Vagina (tissue), 2 donors: ENCODE data around the gene CDH7. TPM values are rescaled to one million over a fixed set of nuclear protein-coding genes. Genes with fewer than 3 reads are reported as not detected.

ENCODE experiments used
- DNase-seq, 2 donors: peaks; one replicate each; pipeline ENCODE4 v3.0.0-alpha.2; 2017; ENCODE audit errors: extremely low spot score in 2 of 2
- H3K27ac ChIP-seq: fragments of 200-600 bp; sonication (generic); one replicate; pipeline ENCODE4 v1.5.1; 2019
- H3K27me3 ChIP-seq: fragments of 200-600 bp; sonication (generic); one replicate; pipeline ENCODE4 v1.5.1; 2019
- H3K36me3 ChIP-seq, 2 donors: fragments of 200-600 bp; sonication (generic); one replicate each; pipeline ENCODE4 v1.5.1; 2017 to 2019
- H3K4me1 ChIP-seq: fragments of 200-600 bp; sonication (generic); one replicate; pipeline ENCODE4 v1.5.1; 2019
- H3K4me3 ChIP-seq, 2 donors: fragments of 200-600 bp; sonication (generic); 1 replicate in 1 of 2; 2 replicates in 1 of 2; pipeline ENCODE4 v1.5.1; 2016 to 2019
- H3K9me3 ChIP-seq: fragments of 200-600 bp; sonication (generic); one replicate; pipeline ENCODE4 v1.5.1; 2019
- POLR2A ChIP-seq, 2 donors: fragments of 450-650 bp; IDR thresholded peaks; one replicate each; pipeline ENCODE4 v1.6.1; 2017; ENCODE audit warnings: antibody characterized with exemption in 2 of 2, mild to moderate bottlenecking in 2 of 2, moderate library complexity in 2 of 2
- POLR2AphosphoS5 ChIP-seq, 2 donors: sonication (generic); formaldehyde crosslinking; IDR thresholded peaks; one replicate each; pipeline ENCODE4 v1.9.0; 2017; ENCODE audit warnings: antibody characterized with exemption in 2 of 2, mild to moderate bottlenecking in 2 of 2, low read depth in 1 of 2; ENCODE audit not compliant: insufficient read depth in 1 of 2
- intact Hi-C: fragments of 100-400 bp; cut with DNase I; formaldehyde crosslinking; loops from one replicate; pipeline ENCODE4 v1.15.1; 2023
- total RNA-seq: library from RNA; depleted of rRNA; stranded (reverse); fragments of >200 nt; gene quantifications from one replicate; pipeline ENCODE4 v1.2.3, GENCODE V29; 2016
- TF ChIP-seq, protein P1 (sequence below), 3 experiments: fragments of 450-650 bp in 2 of 3; fragments of 200-600 bp in 1 of 3; sonication (generic) in 1 of 3; IDR thresholded peaks; one replicate each; pipeline ENCODE4 v1.5.1; 2017 to 2019; ENCODE audit warnings: antibody characterized with exemption in 3 of 3, mild to moderate bottlenecking in 2 of 3, moderate library complexity in 2 of 3

Gene CDH7
- total RNA-seq, 1 donor from 2014 or later = not detected

DNA sequence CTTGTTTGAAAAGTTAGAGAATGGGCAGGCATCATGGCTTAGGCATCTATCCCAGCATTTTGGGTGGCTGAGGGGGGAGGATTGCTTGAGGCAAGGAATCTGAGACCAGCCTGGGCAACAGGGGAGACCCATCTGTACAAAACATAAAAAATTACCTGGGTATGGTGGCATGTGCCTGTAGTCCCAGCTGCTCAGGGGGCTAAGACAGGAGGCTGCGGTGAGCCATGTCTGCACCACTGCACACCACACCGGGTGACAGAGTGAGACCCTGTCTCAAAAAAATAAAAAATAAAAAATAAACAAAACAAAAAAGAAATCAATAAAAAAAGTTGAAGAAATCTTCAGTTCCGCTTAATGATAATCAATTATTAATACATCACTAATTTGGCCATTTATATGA lies 146.5 kb downstream of the CDH7 start:
- DNase-seq = no peak
- Histone ChIP-seq H3K36me3 (no peaks in the 10 kb centered on the region), H3K4me1 (no peaks in the 10 kb centered on the region), H3K9me3 (no peaks in the 10 kb centered on the region), H3K27ac (no peak overlapping the region), H3K4me3 (no peak overlapping the region), H3K27me3 (no peaks in the 10 kb centered on the region)
- TF ChIP-seq, protein P1, sequence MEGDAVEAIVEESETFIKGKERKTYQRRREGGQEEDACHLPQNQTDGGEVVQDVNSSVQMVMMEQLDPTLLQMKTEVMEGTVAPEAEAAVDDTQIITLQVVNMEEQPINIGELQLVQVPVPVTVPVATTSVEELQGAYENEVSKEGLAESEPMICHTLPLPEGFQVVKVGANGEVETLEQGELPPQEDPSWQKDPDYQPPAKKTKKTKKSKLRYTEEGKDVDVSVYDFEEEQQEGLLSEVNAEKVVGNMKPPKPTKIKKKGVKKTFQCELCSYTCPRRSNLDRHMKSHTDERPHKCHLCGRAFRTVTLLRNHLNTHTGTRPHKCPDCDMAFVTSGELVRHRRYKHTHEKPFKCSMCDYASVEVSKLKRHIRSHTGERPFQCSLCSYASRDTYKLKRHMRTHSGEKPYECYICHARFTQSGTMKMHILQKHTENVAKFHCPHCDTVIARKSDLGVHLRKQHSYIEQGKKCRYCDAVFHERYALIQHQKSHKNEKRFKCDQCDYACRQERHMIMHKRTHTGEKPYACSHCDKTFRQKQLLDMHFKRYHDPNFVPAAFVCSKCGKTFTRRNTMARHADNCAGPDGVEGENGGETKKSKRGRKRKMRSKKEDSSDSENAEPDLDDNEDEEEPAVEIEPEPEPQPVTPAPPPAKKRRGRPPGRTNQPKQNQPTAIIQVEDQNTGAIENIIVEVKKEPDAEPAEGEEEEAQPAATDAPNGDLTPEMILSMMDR (IDR thresholded peaks at IDR 0.05) = no peak
- no peak for TF ChIP-seq POLR2A (IDR thresholded peaks at IDR 0.05)
- no peak for TF ChIP-seq POLR2AphosphoS5 (IDR thresholded peaks at IDR 0.05; ENCODE audit: insufficient read depth in 1 of 2, low read depth in 1 of 2)
- intact Hi-C loops = no loop called here

DNA sequence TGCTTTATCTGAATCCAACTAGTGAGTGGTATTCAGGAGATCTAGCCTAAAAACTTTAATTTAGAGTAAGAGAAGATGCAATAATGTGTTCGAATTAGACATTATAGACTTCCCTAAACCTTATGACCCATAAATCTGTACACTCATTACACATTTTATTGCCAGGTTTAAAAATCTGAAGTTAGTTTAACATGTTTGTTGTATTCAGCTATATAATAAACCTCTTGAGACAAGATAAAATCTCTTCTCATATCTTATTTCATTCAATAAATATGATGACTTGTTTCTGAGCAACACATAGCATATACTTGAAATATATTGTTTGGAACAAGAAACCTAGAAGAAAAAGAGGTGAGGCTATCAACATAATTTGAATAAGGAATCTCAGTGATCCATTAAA lies 150.7 kb downstream of the CDH7 start:
- TF ChIP-seq, protein P1 (IDR thresholded peaks at IDR 0.05) = no peak
- TF ChIP-seq POLR2AphosphoS5 (IDR thresholded peaks at IDR 0.05; ENCODE audit: insufficient read depth in 1 of 2, low read depth in 1 of 2) (no peak), POLR2A (IDR thresholded peaks at IDR 0.05) (no peak)
- no peak overlapping the region for H3K4me3 ChIP-seq
- H3K27ac ChIP-seq = no peak overlapping the region
- no peaks in the 10 kb centered on the region for H3K27me3 ChIP-seq
- no peaks in the 10 kb centered on the region for H3K4me1 ChIP-seq
- no peak for DNase-seq
- H3K36me3 ChIP-seq = no peaks in the 10 kb centered on the region
- H3K9me3 ChIP-seq = no peaks in the 10 kb centered on the region
- intact Hi-C loops = no loop called here

DNA sequence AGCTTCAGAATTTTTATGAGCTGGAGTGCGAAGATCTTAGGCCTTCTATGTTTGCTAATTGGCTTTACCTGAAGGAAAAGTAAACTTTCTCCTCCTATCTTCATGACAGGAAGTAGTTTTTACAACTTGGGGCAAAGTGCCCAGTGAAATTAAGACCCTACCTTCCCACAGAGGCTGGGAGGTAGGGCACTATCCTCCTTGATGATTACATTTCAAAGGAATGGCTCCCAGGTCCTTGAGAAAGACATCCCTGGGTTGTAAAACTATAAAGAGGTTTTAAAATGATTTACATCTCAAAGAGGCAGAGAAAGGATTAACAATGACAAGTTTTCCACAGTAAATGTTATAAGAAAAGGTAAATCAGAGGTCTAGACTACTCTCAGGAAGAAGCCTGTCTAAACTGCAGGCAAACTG lies 155.8 kb downstream of the CDH7 start:
- Histone ChIP-seq H3K9me3 (no peaks in the 10 kb centered on the region), H3K27ac (no peak overlapping the region), H3K4me3 (no peak overlapping the region), H3K4me1 (no peaks in the 10 kb centered on the region), H3K27me3 (no peaks in the 10 kb centered on the region), H3K36me3 (no peaks in the 10 kb centered on the region)
- intact Hi-C loops = no loop called here
- TF ChIP-seq POLR2AphosphoS5 (IDR thresholded peaks at IDR 0.05; ENCODE audit: insufficient read depth in 1 of 2, low read depth in 1 of 2) = no peak
- TF ChIP-seq POLR2A (IDR thresholded peaks at IDR 0.05) = no peak
- TF ChIP-seq, protein P1 (IDR thresholded peaks at IDR 0.05) = no peak
- DNase-seq = no peak

DNA sequence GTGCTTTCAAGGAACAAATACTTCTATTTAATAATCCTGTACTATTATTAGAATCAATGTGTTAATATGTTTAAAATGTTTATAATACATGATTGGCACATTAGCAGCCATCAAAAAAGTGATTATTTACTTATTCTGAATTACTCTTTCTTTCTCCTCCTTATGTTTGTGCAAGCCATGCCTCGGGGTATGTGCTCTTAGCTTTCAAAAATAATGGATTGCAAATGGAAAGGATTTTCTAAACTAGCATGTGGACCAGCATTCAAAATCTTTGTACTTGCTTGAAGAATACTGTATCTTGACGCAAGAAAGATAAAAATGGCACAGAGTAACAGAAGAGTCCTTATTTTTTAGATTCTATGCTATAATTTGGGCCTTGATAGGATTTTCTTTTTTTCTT lies 156.5 kb downstream of the CDH7 start:
- Histone ChIP-seq H3K27me3 (no peaks in the 10 kb centered on the region), H3K4me1 (no peaks in the 10 kb centered on the region), H3K27ac (no peak overlapping the region), H3K4me3 (no peak overlapping the region), H3K9me3 (no peaks in the 10 kb centered on the region), H3K36me3 (no peaks in the 10 kb centered on the region)
- intact Hi-C loops = no loop called here
- TF ChIP-seq, protein P1 (IDR thresholded peaks at IDR 0.05) = no peak
- TF ChIP-seq POLR2AphosphoS5 (IDR thresholded peaks at IDR 0.05; ENCODE audit: insufficient read depth in 1 of 2, low read depth in 1 of 2) = no peak
- TF ChIP-seq POLR2A (IDR thresholded peaks at IDR 0.05) = no peak
- DNase-seq = no peak

DNA sequence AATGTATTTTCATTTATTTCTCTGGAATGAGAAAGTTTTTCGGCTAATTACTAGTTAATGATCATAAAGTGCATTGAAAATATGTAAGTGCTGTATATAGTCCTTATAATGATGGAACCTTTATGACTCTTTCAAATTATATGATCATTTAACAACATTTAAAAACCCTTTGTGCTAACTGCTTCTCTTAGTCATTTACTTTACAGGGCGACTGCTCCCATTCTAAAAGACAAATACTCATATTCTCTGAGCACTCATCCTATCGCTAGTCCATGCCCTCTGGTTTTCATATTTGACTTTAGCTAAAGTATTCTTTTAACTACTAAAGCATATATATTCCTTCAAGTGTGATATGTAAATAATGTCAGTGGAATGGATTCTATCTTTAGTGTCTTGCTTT lies 168.2 kb downstream of the CDH7 start:
- no peak for DNase-seq
- no peak for TF ChIP-seq POLR2AphosphoS5 (IDR thresholded peaks at IDR 0.05; ENCODE audit: insufficient read depth in 1 of 2, low read depth in 1 of 2)
- no peak for TF ChIP-seq POLR2A (IDR thresholded peaks at IDR 0.05)
- TF ChIP-seq, protein P1 (IDR thresholded peaks at IDR 0.05) = no peak
- H3K4me1 ChIP-seq = no peaks in the 10 kb centered on the region

More for the DNA sequence above, 168.2 kb downstream of the CDH7 start:
- H3K36me3 ChIP-seq = no peaks in the 10 kb centered on the region
- no peak overlapping the region for H3K27ac ChIP-seq
- no peak overlapping the region for H3K4me3 ChIP-seq
- H3K9me3 ChIP-seq = no peaks in the 10 kb centered on the region
- intact Hi-C loops = no loop called here
- no peaks in the 10 kb centered on the region for H3K27me3 ChIP-seq
